GM10266 (cell line): ENCODE measurements around the gene PNPLA7.

Experiments
- DNase-seq: peaks from one replicate; pipeline ENCODE4 v3.0.0; 2012; ENCODE audit errors: extremely low spot score
- TF ChIP-seq, protein P1 (sequence below): IDR thresholded peaks from 2 replicates; pipeline ENCODE4 v1.5.1; 2012; ENCODE audit warnings: mild to moderate bottlenecking, low read depth; ENCODE audit not compliant: control insufficient read depth, insufficient read depth; ENCODE audit errors: missing control alignments

The PNPLA7 gene

DNA sequence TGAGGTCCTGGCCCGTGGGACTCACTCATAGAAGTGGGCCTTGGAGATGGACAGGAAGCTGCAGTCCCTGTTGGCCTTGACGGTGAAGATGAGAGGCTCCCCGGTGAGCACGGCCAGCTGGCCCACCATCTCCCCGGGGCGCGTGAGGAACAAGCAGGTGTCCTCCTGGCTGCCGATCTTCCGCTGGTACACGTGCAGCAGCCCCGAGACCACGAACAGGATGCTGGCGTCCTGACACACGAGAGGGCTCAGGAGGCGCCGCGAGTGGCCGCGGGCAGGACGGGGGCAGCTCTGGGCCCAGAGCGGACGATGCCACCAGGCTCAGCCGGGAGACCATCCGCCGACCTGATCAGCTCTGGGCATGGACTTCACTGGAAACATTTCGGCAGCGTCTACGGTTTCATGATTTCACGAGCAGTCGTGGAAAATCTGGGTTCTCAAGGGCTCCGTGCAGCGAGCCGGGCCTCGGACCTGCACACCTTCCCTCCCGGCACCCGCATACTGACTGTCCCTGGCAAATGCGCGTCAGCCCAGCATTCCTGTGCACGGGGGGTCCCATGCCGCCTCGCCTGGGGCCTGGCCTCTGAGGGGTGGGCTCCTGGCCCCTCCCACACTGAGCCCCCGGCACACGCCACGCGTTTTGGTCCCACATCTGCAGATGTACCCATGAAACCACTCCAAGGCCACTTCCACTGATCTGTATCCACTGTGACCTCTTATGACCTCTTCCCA lies 49.4 kb downstream of the PNPLA7 start:
- TF ChIP-seq, protein P1, sequence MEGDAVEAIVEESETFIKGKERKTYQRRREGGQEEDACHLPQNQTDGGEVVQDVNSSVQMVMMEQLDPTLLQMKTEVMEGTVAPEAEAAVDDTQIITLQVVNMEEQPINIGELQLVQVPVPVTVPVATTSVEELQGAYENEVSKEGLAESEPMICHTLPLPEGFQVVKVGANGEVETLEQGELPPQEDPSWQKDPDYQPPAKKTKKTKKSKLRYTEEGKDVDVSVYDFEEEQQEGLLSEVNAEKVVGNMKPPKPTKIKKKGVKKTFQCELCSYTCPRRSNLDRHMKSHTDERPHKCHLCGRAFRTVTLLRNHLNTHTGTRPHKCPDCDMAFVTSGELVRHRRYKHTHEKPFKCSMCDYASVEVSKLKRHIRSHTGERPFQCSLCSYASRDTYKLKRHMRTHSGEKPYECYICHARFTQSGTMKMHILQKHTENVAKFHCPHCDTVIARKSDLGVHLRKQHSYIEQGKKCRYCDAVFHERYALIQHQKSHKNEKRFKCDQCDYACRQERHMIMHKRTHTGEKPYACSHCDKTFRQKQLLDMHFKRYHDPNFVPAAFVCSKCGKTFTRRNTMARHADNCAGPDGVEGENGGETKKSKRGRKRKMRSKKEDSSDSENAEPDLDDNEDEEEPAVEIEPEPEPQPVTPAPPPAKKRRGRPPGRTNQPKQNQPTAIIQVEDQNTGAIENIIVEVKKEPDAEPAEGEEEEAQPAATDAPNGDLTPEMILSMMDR, result no peak
- DNase-seq, result no peak

DNA sequence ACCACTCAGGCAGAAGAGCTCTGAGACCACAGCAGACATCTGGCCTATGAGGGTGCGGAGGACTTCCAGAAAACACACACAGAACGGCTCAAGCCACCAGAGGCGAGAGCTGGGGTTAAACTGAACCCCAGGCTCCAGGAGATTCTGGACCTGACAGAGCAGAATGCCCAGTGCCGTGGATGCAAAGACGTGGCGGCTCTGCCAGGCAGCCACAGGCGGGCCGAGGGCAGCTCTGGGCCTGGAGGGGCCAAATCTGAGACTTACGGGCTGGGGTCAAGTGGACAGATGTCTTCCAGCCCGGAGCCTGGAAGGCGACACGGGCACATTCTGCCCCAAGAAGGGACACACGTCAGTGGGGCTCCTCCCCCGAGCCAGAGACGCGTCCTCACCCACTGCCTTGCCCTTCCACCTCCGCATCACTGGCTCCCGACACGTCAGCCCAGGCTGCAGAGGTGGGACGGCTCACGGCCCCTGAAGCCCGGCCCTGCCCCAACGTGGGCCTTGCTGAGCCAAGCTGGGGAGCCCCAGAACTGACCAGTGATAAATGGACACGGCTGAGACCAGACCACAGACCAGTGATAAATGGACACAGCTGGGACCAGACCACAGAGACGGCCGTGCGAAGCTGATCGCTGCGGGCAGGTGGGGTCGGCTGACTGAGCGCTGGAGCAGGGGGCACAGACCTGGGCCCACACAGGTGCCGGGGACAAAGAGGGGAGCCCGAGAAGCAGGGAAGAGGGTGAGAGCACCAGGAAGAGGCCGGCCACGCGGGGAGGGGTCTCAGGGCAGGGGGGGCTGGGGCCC lies 50.1 kb downstream of the PNPLA7 start:
- TF ChIP-seq, protein P1, result no peak
- no peak for DNase-seq

DNA sequence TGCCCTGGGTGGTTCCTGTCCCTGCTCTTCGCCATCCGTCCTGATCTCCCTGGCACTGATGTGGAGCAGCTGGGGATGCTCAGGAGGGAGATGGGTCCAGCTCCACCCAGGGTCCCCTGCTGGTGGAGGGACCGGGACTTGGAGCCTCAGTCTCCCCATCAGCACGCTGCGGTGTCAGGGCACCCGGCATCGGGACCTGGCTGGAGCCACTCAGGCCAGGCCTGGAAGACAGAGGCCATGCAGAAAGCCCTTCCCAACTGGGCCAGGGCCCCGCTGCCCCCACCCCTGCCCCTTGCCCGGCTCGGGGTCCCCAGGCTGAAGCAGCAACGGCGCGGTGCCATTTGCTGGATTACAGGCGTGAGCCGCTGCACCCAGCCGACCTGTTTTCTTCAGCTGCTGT lies 50.8 kb downstream of the PNPLA7 start:
- no peak for DNase-seq
- TF ChIP-seq, protein P1, result no peak

DNA sequence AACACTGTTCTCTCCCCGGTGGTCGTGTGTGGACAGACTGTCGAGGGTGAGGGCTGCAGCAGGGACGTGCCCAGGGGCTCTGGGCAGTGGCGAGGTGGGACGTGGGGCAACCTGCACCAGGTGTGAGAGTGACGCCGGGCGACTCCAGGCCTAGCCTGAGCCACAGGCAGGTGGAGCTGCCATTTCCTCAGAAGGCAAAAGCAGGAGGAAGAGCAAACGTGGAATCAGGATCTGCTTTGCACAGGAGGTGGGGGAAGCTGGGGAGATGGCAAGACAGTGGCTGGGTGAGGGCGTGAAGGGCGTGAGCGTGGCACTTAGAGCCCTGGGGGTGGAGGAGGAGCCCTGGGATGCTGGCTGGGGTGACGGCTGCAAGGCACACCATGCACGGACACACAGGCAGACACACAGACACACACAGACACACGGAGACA lies 51.5 kb downstream of the PNPLA7 start:
- TF ChIP-seq, protein P1, result no peak
- DNase-seq, result no peak

DNA sequence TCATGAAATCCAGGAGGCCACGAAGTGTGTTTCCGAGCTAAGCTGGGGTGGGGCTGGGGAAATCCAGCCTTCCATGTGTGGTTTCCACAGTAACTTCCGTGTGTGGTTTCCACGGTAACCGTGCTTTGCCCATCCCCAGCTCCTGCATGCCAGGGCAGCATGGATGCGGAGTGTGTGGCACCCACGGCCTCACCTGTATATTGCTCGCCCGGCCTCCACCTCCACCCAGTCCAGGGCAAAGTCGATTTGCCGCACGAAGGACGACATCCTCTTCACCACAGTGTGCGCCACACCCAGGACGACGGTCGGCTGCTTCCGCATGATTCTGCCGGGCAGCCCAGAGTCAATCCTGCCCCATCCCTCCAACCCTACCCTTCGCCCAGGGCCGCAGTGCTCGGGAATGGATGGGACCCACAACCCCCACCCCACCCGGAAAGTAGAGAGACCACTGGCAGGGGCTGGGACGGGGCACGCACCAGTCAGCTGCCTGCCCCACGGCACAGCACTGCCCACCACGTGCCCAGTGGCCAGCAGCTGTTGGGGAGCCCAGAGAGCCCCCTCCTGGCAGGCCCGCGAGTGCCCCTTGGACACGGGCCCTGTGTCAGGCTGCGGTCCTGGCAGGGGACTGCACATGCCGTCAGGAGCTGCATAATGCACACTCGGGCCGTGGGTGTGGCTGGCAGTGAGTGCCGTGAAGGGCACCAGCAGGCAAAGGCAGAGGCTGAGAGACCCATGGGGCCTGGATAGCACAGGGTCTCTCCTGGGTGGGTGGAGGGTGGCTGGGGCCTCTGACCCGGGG lies 52.1 kb downstream of the PNPLA7 start:
- TF ChIP-seq, protein P1, result no peak
- DNase-seq, result no peak

DNA sequence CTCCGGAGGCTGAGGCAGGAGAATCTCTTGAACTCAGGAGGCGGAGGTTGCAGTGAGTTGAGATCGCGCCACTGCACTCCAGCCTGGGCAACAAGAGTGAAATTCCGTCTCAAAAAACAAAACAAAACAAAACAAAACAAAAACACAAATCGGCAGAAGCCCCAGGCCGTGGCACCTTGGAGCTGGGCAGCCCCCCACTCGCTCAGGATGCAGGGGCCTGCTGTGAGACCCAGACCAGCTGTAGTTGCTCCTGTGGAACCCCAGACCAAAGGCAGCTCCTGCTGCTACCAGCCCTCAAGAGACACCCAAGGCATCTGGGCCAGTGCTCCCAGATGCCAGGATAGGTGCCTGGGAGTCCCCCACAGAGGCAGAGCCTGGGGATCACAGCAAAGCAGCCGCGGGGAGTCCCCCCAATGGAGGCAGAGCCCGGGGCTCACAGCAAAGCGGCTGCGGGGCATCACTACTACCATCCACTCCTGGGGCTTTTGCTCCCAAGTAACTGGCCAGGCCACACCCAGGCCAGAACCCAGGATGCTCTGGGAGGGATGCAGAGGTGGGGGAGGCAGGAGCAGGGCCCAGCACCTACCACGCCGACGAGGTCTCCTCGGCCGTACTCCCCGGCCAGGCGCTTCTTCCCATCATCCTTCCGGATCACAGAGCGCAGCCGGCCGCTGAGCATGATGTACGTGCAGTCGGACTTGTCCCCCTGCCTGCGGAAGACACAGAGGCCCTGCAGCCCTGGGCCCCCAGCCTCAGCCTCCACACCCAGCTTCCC lies 53.4 kb downstream of the PNPLA7 start:
- TF ChIP-seq, protein P1, result no peak
- DNase-seq, result no peak
